GM21381 (cell line): ENCODE data around the gene PLSCR1.
A peak's percentile ranks its signal among the peaks of the same experiment; 100 is the strongest.
"Not testable (repeated sequence)": the region's sequence is repeated elsewhere in the genome, so short reads cannot be mapped to it uniquely, and the experiment has no call there.

Experiments used
- ATAC-seq: cut with Tn5 transposase; IDR thresholded peaks from one replicate; pipeline ENCODE4 v1.9.1; 2021; ENCODE audit warnings: mild to moderate bottlenecking, moderate library complexity; ENCODE audit not compliant: unreplicated experiment

The PLSCR1 gene

GRCh38 chr3:146519810-146520209 lies 24.6 kb downstream of the PLSCR1 start:
- no peak for ATAC-seq

GRCh38 chr3:146517684-146518435 lies 26.5 kb downstream of the PLSCR1 start:
- ATAC-seq: no peak

GRCh38 chr3:146513386-146514051 lies 30.9 kb downstream of the PLSCR1 start:
- no peak for ATAC-seq

GRCh38 chr3:146511402-146512134 lies 32.8 kb downstream of the PLSCR1 start:
- no peak for ATAC-seq

GRCh38 chr3:146507331-146508120 lies 36.9 kb downstream of the PLSCR1 start:
- ATAC-seq: no peak

- ATAC-seq: no peak
Observed at GRCh38 chr3:146505516-146505915, 38.9 kb downstream of the PLSCR1 start.

GRCh38 chr3:146504498-146505197 lies 39.8 kb downstream of the PLSCR1 start:
- ATAC-seq: no peak

GRCh38 chr3:146503461-146504202 lies 40.8 kb downstream of the PLSCR1 start:
- ATAC-seq: peak; percentile 97

GRCh38 chr3:146502887-146503460 lies 41.4 kb downstream of the PLSCR1 start:
- ATAC-seq: no peak

GRCh38 chr3:146501752-146502151 lies 42.7 kb downstream of the PLSCR1 start:
- no peak for ATAC-seq

GRCh38 chr3:146499701-146500100 lies 44.7 kb downstream of the PLSCR1 start:
- ATAC-seq: no peak

GRCh38 chr3:146498002-146498736 lies 46.2 kb downstream of the PLSCR1 start:
- no peak for ATAC-seq

- ATAC-seq: not testable (repeated sequence)
Observed at GRCh38 chr3:146497145-146497843, 47.1 kb downstream of the PLSCR1 start.

GRCh38 chr3:146496726-146497125 lies 47.7 kb downstream of the PLSCR1 start:
- ATAC-seq: no peak

- ATAC-seq: no peak
Observed at GRCh38 chr3:146496251-146496650, 48.2 kb downstream of the PLSCR1 start.

- no peak for ATAC-seq
Observed at GRCh38 chr3:146493761-146494160, 50.6 kb downstream of the PLSCR1 start.

GRCh38 chr3:146493221-146493620 lies 51.2 kb downstream of the PLSCR1 start:
- no peak for ATAC-seq

- no peak for ATAC-seq
Observed at GRCh38 chr3:146491303-146491702, 53.1 kb downstream of the PLSCR1 start.
